Neuronal stem cell (in vitro differentiated cells): ENCODE results near the gene PDE6B.

ENCODE experiments used
- DNase-seq: peaks from one replicate; pipeline ENCODE4 v3.0.0-alpha.2; 2013; ENCODE audit warnings: low spot score
- H2AFZ ChIP-seq: one replicate; pipeline ENCODE4 v1.6.1; 2013; ENCODE audit warnings: mild to moderate bottlenecking, low read length, inconsistent platforms
- H2AK5ac ChIP-seq: 2 replicates; pipeline ENCODE4 v1.6.1; 2013; ENCODE audit warnings: low read depth, mild to moderate bottlenecking, inconsistent platforms, low read length, moderate library complexity, mixed read lengths
- H2BK120ac ChIP-seq: 2 replicates; pipeline ENCODE4 v1.6.1; 2013; ENCODE audit warnings: low read depth, mild to moderate bottlenecking, inconsistent platforms, low read length, moderate library complexity, mixed read lengths
- H2BK12ac ChIP-seq: one replicate; pipeline ENCODE4 v1.6.1; 2013; ENCODE audit warnings: low read length, inconsistent platforms
- H2BK15ac ChIP-seq: 2 replicates; pipeline ENCODE4 v1.6.1; 2013; ENCODE audit warnings: mild to moderate bottlenecking, low read length, inconsistent platforms, mixed read lengths
- H2BK5ac ChIP-seq: one replicate; pipeline ENCODE4 v1.6.1; 2013; ENCODE audit warnings: inconsistent platforms, mild to moderate bottlenecking, low read length, moderate library complexity
- H3K14ac ChIP-seq: one replicate; pipeline ENCODE4 v1.6.1; 2013; ENCODE audit warnings: low read length, inconsistent platforms
- H3K18ac ChIP-seq: 2 replicates; pipeline ENCODE4 v1.6.1; 2013; ENCODE audit warnings: low read length, inconsistent platforms
- H3K23ac ChIP-seq: 2 replicates; pipeline ENCODE4 v1.6.1; 2013; ENCODE audit warnings: low read depth, mild to moderate bottlenecking, mixed read lengths, low read length, inconsistent platforms; ENCODE audit not compliant: poor library complexity
- H3K27ac ChIP-seq: replicated peaks from 3 replicates; pipeline ENCODE4 v1.5.1; 2013; ENCODE audit warnings: low read length, inconsistent platforms
- H3K27me3 ChIP-seq, 3 experiments: 2 replicates each; pipeline ENCODE4 v1.6.1; 2013; ENCODE audit warnings: low read length in 3 of 3, mild to moderate bottlenecking in 2 of 3, inconsistent platforms in 1 of 3, low read depth in 1 of 3, mixed read lengths in 1 of 3, moderate library complexity in 1 of 3; ENCODE audit not compliant: control insufficient read depth in 3 of 3, insufficient read depth in 3 of 3
- H3K36me3 ChIP-seq, 2 donors: replicated peaks in 1 of 2; 2 replicates each; pipeline ENCODE4 v1.6.1; 2013; ENCODE audit warnings: low read length in 2 of 2; ENCODE audit not compliant: control insufficient read depth in 2 of 2, insufficient read depth in 2 of 2
- H3K4ac ChIP-seq: 2 replicates; pipeline ENCODE4 v1.6.1; 2013; ENCODE audit warnings: inconsistent platforms, mild to moderate bottlenecking, low read length, moderate library complexity
- H3K4me1 ChIP-seq, 2 donors: 1 replicate in 1 of 2; 2 replicates in 1 of 2; pipeline ENCODE4 v1.6.1; 2013; ENCODE audit warnings: low read length in 2 of 2, low read depth in 1 of 2; ENCODE audit not compliant: control insufficient read depth in 2 of 2, insufficient read depth in 1 of 2
- H3K4me2 ChIP-seq: one replicate; pipeline ENCODE4 v1.6.1; 2013; ENCODE audit warnings: mild to moderate bottlenecking, low read length, inconsistent platforms; ENCODE audit not compliant: insufficient read depth, poor library complexity, severe bottlenecking
- H3K4me3 ChIP-seq, 2 donors: 2 replicates each; pipeline ENCODE4 v1.5.1; 2013; ENCODE audit warnings: low read length in 2 of 2, mild to moderate bottlenecking in 2 of 2, inconsistent platforms in 1 of 2, moderate library complexity in 1 of 2
- H3K79me1 ChIP-seq: one replicate; pipeline ENCODE4 v1.6.1; 2013; ENCODE audit warnings: low read depth, mild to moderate bottlenecking, inconsistent platforms, low read length, moderate library complexity
- H3K9ac ChIP-seq: one replicate; pipeline ENCODE4 v1.6.1; 2013; ENCODE audit warnings: mild to moderate bottlenecking, low read depth, low read length, inconsistent platforms; ENCODE audit not compliant: poor library complexity
- H3K9me3 ChIP-seq, 2 donors: replicated peaks in 1 of 2; 2 replicates each; pipeline versions ENCODE3 to v1.6.1; 2013; ENCODE audit warnings: low read length in 2 of 2, mild to moderate bottlenecking in 2 of 2, inconsistent platforms in 1 of 2, low read depth in 1 of 2, mixed read lengths in 1 of 2, moderate library complexity in 1 of 2; ENCODE audit not compliant: control insufficient read depth in 2 of 2, insufficient read depth in 1 of 2
- H4K8ac ChIP-seq: one replicate; pipeline ENCODE4 v1.6.1; 2013; ENCODE audit warnings: low read depth, mild to moderate bottlenecking, inconsistent platforms, low read length, moderate library complexity
- H4K91ac ChIP-seq: one replicate; pipeline ENCODE4 v1.6.1; 2013; ENCODE audit warnings: low read length, low read depth, mild to moderate bottlenecking, inconsistent platforms; ENCODE audit not compliant: poor library complexity
- WGBS, 2 donors: extraction: QIAGEN DNeasy Blood & Tissue Kit; methylation state at CpG; one replicate each; pipeline ENCODE4 v1.1.7; 2013; ENCODE audit warnings: missing lambda C conversion rate in 2 of 2, mixed read lengths in 1 of 2; ENCODE audit not compliant: insufficient read length in 2 of 2, insufficient replicate concordance in 1 of 2; ENCODE audit errors: extremely low coverage in 2 of 2; 5-methylcytosine and 5-hydroxymethylcytosine counted together

PDE6B gene

GRCh38 chr4:581181-581580 is 44.2 kb upstream of the PDE6B start:
- H3K9ac ChIP-seq, result no peak overlapping the region

GRCh38 chr4:581753-582361 is 43.5 kb upstream of the PDE6B start:
- Histone ChIP-seq H3K27ac (no peak overlapping the region), H2AFZ (no peak overlapping the region), H3K4me3 (no peak overlapping the region), H2BK5ac (no peak overlapping the region), H3K14ac (no peak overlapping the region), H4K91ac (no peak overlapping the region), H2BK120ac (no peak overlapping the region), H3K4ac (no peak overlapping the region), H3K27me3 (peaks cover 21 to 35% (median 21%) of the 10 kb centered on the region in 3 experiments), H3K36me3 (no peaks in the 10 kb centered on the region), H3K9me3 (no peaks in the 10 kb centered on the region), H3K4me2 (no peak overlapping the region), H3K18ac (no peak overlapping the region), H4K8ac (no peak overlapping the region), H3K9ac (no peak overlapping the region), H3K79me1 (no peaks in the 10 kb centered on the region), H3K23ac (no peak overlapping the region), H2AK5ac (no peak overlapping the region), H3K4me1 (peaks cover 12 to 13% of the 10 kb centered on the region in 2 donors), H2BK15ac (no peak overlapping the region), H2BK12ac (no peak overlapping the region)
- WGBS, 2 donors, result no CpG with 5 or more reads among the region's 9 CpGs
- no peak for DNase-seq

More at GRCh38 chr4:581181-581580, 44.2 kb upstream of the PDE6B start:
- Histone ChIP-seq H4K8ac (no peak overlapping the region), H3K18ac (no peak overlapping the region), H3K27ac (no peak overlapping the region), H2BK12ac (no peak overlapping the region), H2AK5ac (no peak overlapping the region), H3K4me3 (no peak overlapping the region), H2AFZ (no peak overlapping the region), H3K79me1 (no peaks in the 10 kb centered on the region), H4K91ac (no peak overlapping the region), H3K14ac (no peak overlapping the region), H2BK15ac (no peak overlapping the region), H3K23ac (no peak overlapping the region), H2BK120ac (no peak overlapping the region), H3K36me3 (no peaks in the 10 kb centered on the region), H2BK5ac (no peak overlapping the region), H3K4ac (no peak overlapping the region), H3K4me1 (peaks cover 12 to 13% of the 10 kb centered on the region in 2 donors), H3K27me3 (peaks cover 21 to 40% (median 23%) of the 10 kb centered on the region in 3 experiments), H3K4me2 (no peak overlapping the region), H3K9me3 (no peaks in the 10 kb centered on the region)
- no peak for DNase-seq
- no CpG with 5 or more reads among the region's 6 CpGs for WGBS, 2 donors

- no peak overlapping the region for H2BK120ac ChIP-seq
- DNase-seq, result no peak
- H3K27me3 ChIP-seq, result peaks cover 3 to 15% (median 8%) of the 10 kb centered on the region in 3 experiments
- no peak overlapping the region for H3K14ac ChIP-seq
- no peak overlapping the region for H2AFZ ChIP-seq
- H3K23ac ChIP-seq, result no peak overlapping the region
- no peaks in the 10 kb centered on the region for H3K36me3 ChIP-seq
- H3K4me3 ChIP-seq, result no peak overlapping the region
- WGBS, 2 donors, result no CpG with 5 or more reads among the region's 2 CpGs
- no peaks in the 10 kb centered on the region for H3K4me1 ChIP-seq
- H2BK15ac ChIP-seq, result no peak overlapping the region
- H3K9ac ChIP-seq, result no peak overlapping the region
- H2BK12ac ChIP-seq, result no peak overlapping the region
- H3K27ac ChIP-seq, result no peak overlapping the region
- no peaks in the 10 kb centered on the region for H3K9me3 ChIP-seq
- no peak overlapping the region for H3K4me2 ChIP-seq
- H3K18ac ChIP-seq, result no peak overlapping the region
- H4K91ac ChIP-seq, result no peak overlapping the region
- no peak overlapping the region for H4K8ac ChIP-seq
- no peaks in the 10 kb centered on the region for H3K79me1 ChIP-seq
- no peak overlapping the region for H3K4ac ChIP-seq
- no peak overlapping the region for H2AK5ac ChIP-seq
- H2BK5ac ChIP-seq, result no peak overlapping the region
These were observed 41.6 kb upstream of the PDE6B start for GRCh38 chr4:583820-584219.

GRCh38 chr4:587671-588350 is 37.6 kb upstream of the PDE6B start:
- no peak overlapping the region for H3K4me2 ChIP-seq

More at GRCh38 chr4:587671-588350, 37.6 kb upstream of the PDE6B start:
- Histone ChIP-seq H3K27ac (no peak overlapping the region), H3K27me3 (no peaks in the 10 kb centered on the region), H2BK5ac (no peak overlapping the region), H3K4ac (no peak overlapping the region), H3K18ac (no peak overlapping the region), H3K9me3 (no peaks in the 10 kb centered on the region), H3K4me3 (no peak overlapping the region), H3K79me1 (no peaks in the 10 kb centered on the region), H3K4me1 (no peaks in the 10 kb centered on the region), H2BK15ac (no peak overlapping the region), H2BK12ac (peak overlapping the region; percentile 22), H2BK120ac (no peak overlapping the region), H2AFZ (no peak overlapping the region), H3K14ac (no peak overlapping the region), H3K36me3 (no peaks in the 10 kb centered on the region), H3K23ac (peak overlapping the region; percentile 39), H2AK5ac (no peak overlapping the region), H4K91ac (no peak overlapping the region), H3K9ac (no peak overlapping the region), H4K8ac (no peak overlapping the region)
- no CpG with 5 or more reads among the region's 25 CpGs for whole genome bisulfite sequencing, 2 donors
- DNase-seq, result no peak
